OCI-LY3 (cell line): ENCODE measurements around the gene OR51B6.

ENCODE experiments used
- EZH2phosphoT487 ChIP-seq: fragments of 200-600 bp; shearing (Covaris generic); IDR thresholded peaks from 2 replicates; pipeline ENCODE4 v1.6.1; 2018; ENCODE audit warnings: antibody characterized with exemption, mixed run types, low read depth
- TF ChIP-seq, protein P1 (sequence below): fragments of 200-600, 300-600 bp; sonication (generic); IDR thresholded peaks from 2 replicates; pipeline ENCODE4 v1.5.1; 2014; ENCODE audit warnings: antibody characterized with exemption, low read length, low read depth

GRCh38 chr11:5349550-5349949 is 1.8 kb upstream of the OR51B6 start:
- TF ChIP-seq, protein P1, sequence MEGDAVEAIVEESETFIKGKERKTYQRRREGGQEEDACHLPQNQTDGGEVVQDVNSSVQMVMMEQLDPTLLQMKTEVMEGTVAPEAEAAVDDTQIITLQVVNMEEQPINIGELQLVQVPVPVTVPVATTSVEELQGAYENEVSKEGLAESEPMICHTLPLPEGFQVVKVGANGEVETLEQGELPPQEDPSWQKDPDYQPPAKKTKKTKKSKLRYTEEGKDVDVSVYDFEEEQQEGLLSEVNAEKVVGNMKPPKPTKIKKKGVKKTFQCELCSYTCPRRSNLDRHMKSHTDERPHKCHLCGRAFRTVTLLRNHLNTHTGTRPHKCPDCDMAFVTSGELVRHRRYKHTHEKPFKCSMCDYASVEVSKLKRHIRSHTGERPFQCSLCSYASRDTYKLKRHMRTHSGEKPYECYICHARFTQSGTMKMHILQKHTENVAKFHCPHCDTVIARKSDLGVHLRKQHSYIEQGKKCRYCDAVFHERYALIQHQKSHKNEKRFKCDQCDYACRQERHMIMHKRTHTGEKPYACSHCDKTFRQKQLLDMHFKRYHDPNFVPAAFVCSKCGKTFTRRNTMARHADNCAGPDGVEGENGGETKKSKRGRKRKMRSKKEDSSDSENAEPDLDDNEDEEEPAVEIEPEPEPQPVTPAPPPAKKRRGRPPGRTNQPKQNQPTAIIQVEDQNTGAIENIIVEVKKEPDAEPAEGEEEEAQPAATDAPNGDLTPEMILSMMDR = no peak
- no peak for TF ChIP-seq EZH2phosphoT487
